IMR-90 (cell line): ENCODE data around the gene RHOB. TPM values are rescaled to one million over a fixed set of nuclear protein-coding genes. Genes with fewer than 3 reads are reported as not detected.

Experiments used
- microRNA-seq, 2 experiments: library from miRNA; stranded (forward) in 1 of 2; unstranded in 1 of 2; fragments of 10-50 nt in 1 of 2; fragments of <30 nt in 1 of 2; gene quantifications in 1 of 2; microRNA quantifications in 1 of 2; one replicate each; pipeline versions ENCODE3 to v1.1.0; 2013 to 2020; ENCODE audit not compliant: insufficient read depth in 1 of 2, insufficient read length in 1 of 2, unreplicated experiment in 1 of 2
- polyA plus RNA-seq, 3 experiments: library from polyadenylated mRNA; depleted of rRNA; stranded (reverse); fragments of >200 nt; gene quantifications; 2 replicates each; pipeline ENCODE4 v1.2.3, GENCODE V29; 2012; ENCODE audit warnings: low replicate concordance in 1 of 3
- small RNA-seq, 5 experiments: library from RNA; depleted of rRNA; stranded (forward); fragments of <200 nt; gene quantifications; one replicate each; pipeline ENCODE3, GENCODE V24; 2012
- total RNA-seq: library from RNA; depleted of rRNA; stranded (reverse); fragments of >200 nt; gene quantifications from 2 replicates; pipeline ENCODE4 v1.2.3, GENCODE V29; 2012; rRNA removed

RHOB gene
- total and polyA plus RNA-seq, 2 of the 4 experiments (the other 2 are of a cell fraction) = 112 to 149 TPM

Small RNAs within 50 kb of the gene (microRNA-seq; reads per million reads assigned to microRNA genes)
- not detected for gene RF00019 (ENCODE audit: insufficient read depth, insufficient read length)
- not detected for gene RNA5SP86 (ENCODE audit: insufficient read depth, insufficient read length)

Small RNAs within 50 kb of the gene (small RNA-seq; reads per million reads assigned to genes)
- gene RF00019 (0 reads per million in 5 experiments), gene RNA5SP86 (0 reads per million in 5 experiments)

Other genes starting within 250 kb of the RHOB start
- 22.0 and 23.6 TPM in 2 replicates for gene SDC1, start 221.9 kb upstream of the RHOB start, total RNA-seq
- gene SDC1, start 221.9 kb upstream of the RHOB start, polyA plus RNA-seq (2012; rRNA removed) = 28.3 and 38.8 TPM in 2 replicates
- gene PUM2, start 96.2 kb upstream of the RHOB start, total RNA-seq = 35.6 and 38.4 TPM in 2 replicates
- gene PUM2, start 96.2 kb upstream of the RHOB start, polyA plus RNA-seq (2012; rRNA removed) = 16.4 and 18.8 TPM in 2 replicates
- 9.0 and 10.3 TPM in 2 replicates for gene HS1BP3, start 204.0 kb downstream of the RHOB start, total RNA-seq
- gene HS1BP3, start 204.0 kb downstream of the RHOB start, polyA plus RNA-seq (2012; rRNA removed) = 13.6 and 14.8 TPM in 2 replicates
- under 0.01 TPM in 2 replicates for gene GDF7, start 220.1 kb downstream of the RHOB start, total RNA-seq
- 0.02 TPM in 1 of 2 replicates, not detected in the other for gene GDF7, start 220.1 kb downstream of the RHOB start, polyA plus RNA-seq (2012; rRNA removed)